ENCODE measurements around the gene NTM. TPM values are rescaled to one million over a fixed set of nuclear protein-coding genes. Genes with fewer than 3 reads are reported as not detected.
A peak's percentile ranks its signal among the peaks of the same experiment; 100 is the strongest.

NTM gene
- total RNA-seq, 4 donors from 2014 or later = 0.21 to 3.2 (median 0.84) TPM

- intact Hi-C loops (cut with DNase I) = no loop called here
- no peak for TF ChIP-seq CTCF (IDR thresholded peaks at IDR 0.05)
- no peak for TF ChIP-seq POLR2A (IDR thresholded peaks at IDR 0.05)
- 52 to 57% methylated on average over 3 to 7 of the region's 7 CpGs for WGBS, 2 donors
- H3K4me1 ChIP-seq = peaks cover 0 to 13% (median 0%) of the 10 kb centered on the region in 3 donors
- no peak for DNase-seq
- H3K9me3 ChIP-seq = no peaks in the 10 kb centered on the region
- peak overlapping the region in 1 of 4 donors; percentile 6 for H3K27ac ChIP-seq
- H3K27me3 ChIP-seq = peaks cover 0 to 45% (median 0%) of the 10 kb centered on the region in 4 donors
- peak overlapping the region in 2 of 4 donors; percentile 42 to 63 for H3K4me3 ChIP-seq
- no peaks in the 10 kb centered on the region for H3K36me3 ChIP-seq
Observed at GRCh38 chr11:131912134-131912533, 541.7 kb downstream of the NTM start.

- Histone ChIP-seq H3K4me3 (no peak overlapping the region), H3K9me3 (no peaks in the 10 kb centered on the region), H3K36me3 (no peaks in the 10 kb centered on the region), H3K27ac (no peak overlapping the region), H3K27me3 (peaks cover 0 to 44% (median 0%) of the 10 kb centered on the region in 4 donors), H3K4me1 (peaks cover 0 to 13% (median 0%) of the 10 kb centered on the region in 3 donors)
- TF ChIP-seq CTCF (IDR thresholded peaks at IDR 0.05) = no peak
- no peak for TF ChIP-seq POLR2A (IDR thresholded peaks at IDR 0.05)
- no peak for DNase-seq
- intact Hi-C loops (cut with DNase I) = no loop called here
- 66 to 79% methylated on average over 4 of the region's 4 CpGs for WGBS, 2 donors
Observed at GRCh38 chr11:131913267-131913666, 542.9 kb downstream of the NTM start.

GRCh38 chr11:131914361-131914774 is 544.0 kb downstream of the NTM start:
- no peak overlapping the region for H3K4me3 ChIP-seq
- 57 to 77% methylated on average over 3 of the region's 3 CpGs for WGBS, 2 donors
- H3K36me3 ChIP-seq = no peaks in the 10 kb centered on the region
- intact Hi-C loops (cut with DNase I) = no loop called here
- H3K27ac ChIP-seq = no peak overlapping the region
- TF ChIP-seq CTCF (IDR thresholded peaks at IDR 0.05) = no peak
- TF ChIP-seq POLR2A (IDR thresholded peaks at IDR 0.05) = no peak
- DNase-seq = no peak
- peaks cover 0 to 13% (median 0%) of the 10 kb centered on the region in 3 donors for H3K4me1 ChIP-seq
- no peaks in the 10 kb centered on the region for H3K9me3 ChIP-seq
- H3K27me3 ChIP-seq = peaks cover 0 to 33% (median 0%) of the 10 kb centered on the region in 4 donors

GRCh38 chr11:131916638-131917037 is 546.2 kb downstream of the NTM start:
- Histone ChIP-seq H3K27ac (no peak overlapping the region), H3K36me3 (no peaks in the 10 kb centered on the region), H3K9me3 (no peaks in the 10 kb centered on the region), H3K4me3 (no peak overlapping the region), H3K27me3 (peaks cover 0 to 10% (median 0%) of the 10 kb centered on the region in 4 donors), H3K4me1 (peaks cover 0 to 3% (median 0%) of the 10 kb centered on the region in 3 donors)
- 54 to 63% methylated on average over 5 of the region's 5 CpGs for WGBS, 2 donors
- intact Hi-C loops (cut with DNase I) = no loop called here
- no peak for DNase-seq
- TF ChIP-seq CTCF (IDR thresholded peaks at IDR 0.05) = no peak
- no peak for TF ChIP-seq POLR2A (IDR thresholded peaks at IDR 0.05)

GRCh38 chr11:131917634-131918384 is 547.4 kb downstream of the NTM start:
- Histone ChIP-seq H3K4me1 (no peaks in the 10 kb centered on the region), H3K4me3 (no peak overlapping the region), H3K27ac (no peak overlapping the region), H3K27me3 (peaks cover 0 to under 1% (median 0%) of the 10 kb centered on the region in 4 donors), H3K9me3 (no peaks in the 10 kb centered on the region), H3K36me3 (no peaks in the 10 kb centered on the region)
- TF ChIP-seq CTCF (IDR thresholded peaks at IDR 0.05) (no peak), POLR2A (IDR thresholded peaks at IDR 0.05) (no peak)
- intact Hi-C loops (cut with DNase I) = no loop called here
- DNase-seq = no peak
- WGBS, 2 donors = 70% methylated on average over 10 of the region's 12 CpGs

Data from esophagus squamous epithelium (tissue), 5 donors.